NCI-H1436 (cell line): Measurements from ENCODE around the gene PYGO2.

Source experiments
- DNase-seq: peaks from one replicate; lab custom pipeline; 2025; lab: John Stamatoyannopoulos, UW

Gene PYGO2, protein sequence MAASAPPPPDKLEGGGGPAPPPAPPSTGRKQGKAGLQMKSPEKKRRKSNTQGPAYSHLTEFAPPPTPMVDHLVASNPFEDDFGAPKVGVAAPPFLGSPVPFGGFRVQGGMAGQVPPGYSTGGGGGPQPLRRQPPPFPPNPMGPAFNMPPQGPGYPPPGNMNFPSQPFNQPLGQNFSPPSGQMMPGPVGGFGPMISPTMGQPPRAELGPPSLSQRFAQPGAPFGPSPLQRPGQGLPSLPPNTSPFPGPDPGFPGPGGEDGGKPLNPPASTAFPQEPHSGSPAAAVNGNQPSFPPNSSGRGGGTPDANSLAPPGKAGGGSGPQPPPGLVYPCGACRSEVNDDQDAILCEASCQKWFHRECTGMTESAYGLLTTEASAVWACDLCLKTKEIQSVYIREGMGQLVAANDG

DNA sequence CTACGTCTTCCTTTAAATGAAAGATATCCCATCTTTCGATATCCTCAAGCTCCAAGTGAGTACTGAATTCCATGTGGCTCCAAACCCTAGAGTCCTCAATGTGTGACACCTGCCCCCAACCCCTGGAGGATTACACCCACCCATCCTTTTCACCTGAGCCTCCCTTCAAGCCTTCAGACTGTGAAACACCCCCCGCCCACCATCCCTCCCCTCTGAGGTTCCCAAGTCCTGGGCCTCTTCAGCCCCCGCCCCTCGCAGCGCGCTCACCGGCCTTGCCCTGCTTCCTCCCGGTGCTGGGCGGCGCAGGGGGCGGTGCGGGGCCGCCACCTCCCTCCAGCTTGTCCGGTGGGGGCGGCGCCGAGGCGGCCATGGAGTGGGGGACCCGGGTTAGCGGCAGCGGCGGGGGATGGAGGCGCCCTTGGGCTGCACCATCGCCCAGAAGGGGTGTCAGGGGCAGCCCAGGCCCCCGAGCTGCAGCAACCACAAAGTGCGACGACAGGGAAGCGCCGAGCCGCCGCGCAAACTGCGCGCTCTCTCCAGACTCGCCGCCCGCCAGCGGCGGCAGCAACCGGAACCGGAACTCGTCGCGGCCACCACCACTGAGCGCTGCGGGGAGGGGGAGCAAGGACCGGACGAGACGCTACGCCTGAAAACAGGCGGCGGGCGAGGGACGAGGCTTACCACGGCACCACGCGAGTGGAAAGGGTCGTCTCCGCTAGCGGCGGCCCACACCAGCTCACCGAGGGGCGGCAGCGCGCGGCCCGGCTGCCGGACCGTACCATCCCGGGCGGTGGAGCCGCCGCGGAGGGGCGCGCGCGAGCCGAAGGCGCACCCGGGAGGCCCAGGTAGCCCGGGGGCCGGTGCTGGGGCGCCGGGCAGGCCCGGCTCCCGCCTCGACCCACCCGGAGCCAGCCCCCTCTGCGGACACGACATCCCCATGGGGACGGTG is at the start of gene PYGO2:
Gene PYGO2, minus strand, starts transcription at position 576 of the 949 bp plus-strand sequence. Its CDS starts 206 bp downstream, at position 370.
- DNase-seq: peak; percentile 63

DNA sequence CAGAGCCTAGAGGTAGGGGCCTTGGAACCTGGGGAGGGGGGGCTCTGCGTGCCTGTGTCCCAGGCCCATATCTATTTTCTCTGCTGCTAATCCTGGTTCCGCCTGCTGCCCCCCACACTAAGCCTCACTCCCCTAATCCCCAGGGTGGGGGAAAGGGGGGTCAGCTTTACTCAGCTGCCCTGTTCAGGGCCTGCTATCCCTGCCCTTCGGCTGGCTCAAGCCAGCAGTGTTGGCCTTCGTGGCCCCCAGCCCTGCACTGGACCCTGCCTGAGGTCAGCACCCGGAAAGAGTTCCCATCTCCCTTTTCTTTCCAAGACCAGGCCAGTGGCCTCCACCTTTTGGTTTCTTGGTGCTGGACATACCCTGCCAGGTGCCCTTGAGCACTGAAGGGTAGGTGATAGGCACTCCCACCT is 49.4 kb upstream of the PYGO2 start:
- no peak for DNase-seq

DNA sequence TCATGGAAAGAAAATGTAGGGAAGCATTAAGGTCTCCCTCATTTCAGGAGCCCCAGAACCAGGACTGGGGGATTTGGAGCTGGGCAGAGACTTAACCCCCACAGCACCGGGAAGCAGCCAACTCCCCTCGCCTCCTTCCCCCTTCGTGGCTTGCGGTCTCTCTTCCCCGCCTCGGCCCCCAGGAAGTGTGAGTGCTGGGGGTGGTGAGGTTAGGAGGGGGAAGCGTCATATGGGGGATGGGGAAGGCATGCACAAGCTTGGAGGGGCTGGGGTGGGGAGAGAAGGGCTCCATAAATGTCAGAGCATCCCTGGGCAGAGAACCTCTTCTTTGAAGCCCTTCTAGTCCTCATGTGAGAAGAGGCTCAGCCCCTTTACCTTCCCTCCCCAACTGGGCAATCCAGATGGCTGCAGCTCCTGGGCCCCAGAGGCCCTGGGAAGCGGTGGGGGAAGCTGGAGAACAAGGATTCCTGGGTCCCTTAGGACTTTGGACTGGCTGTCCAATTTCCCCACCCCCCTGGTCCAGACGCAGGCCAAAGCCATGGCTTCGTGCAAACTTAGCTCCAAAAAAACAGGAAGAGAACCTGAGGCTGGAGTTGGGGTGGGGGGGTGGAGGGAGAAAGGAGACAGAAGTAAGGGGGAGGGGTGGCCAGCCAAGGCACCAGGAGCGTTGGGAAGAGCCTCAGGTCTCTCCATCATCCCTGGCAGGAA is 48.8 kb upstream of the PYGO2 start:
- no peak for DNase-seq

DNA sequence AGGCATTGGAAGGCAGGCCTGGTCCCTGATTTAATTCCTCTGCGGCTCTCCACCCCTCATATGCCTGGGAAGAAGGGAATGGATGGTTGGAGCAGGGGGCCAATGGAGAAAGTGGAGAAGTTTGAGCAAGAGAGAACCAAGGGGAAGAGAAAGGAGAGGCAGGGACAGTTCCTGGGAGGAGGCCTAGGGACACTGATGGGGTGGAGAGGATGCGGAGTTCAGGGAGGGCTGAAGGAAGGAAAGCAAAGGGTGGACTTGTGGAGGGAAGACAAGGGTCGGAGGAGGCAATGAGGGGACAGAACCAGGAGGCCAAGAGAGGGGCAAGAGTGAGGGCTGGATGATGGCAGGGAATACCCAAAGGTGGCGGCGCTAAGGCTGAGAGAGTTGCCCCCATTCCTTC is 48.2 kb upstream of the PYGO2 start:
- DNase-seq: no peak

DNA sequence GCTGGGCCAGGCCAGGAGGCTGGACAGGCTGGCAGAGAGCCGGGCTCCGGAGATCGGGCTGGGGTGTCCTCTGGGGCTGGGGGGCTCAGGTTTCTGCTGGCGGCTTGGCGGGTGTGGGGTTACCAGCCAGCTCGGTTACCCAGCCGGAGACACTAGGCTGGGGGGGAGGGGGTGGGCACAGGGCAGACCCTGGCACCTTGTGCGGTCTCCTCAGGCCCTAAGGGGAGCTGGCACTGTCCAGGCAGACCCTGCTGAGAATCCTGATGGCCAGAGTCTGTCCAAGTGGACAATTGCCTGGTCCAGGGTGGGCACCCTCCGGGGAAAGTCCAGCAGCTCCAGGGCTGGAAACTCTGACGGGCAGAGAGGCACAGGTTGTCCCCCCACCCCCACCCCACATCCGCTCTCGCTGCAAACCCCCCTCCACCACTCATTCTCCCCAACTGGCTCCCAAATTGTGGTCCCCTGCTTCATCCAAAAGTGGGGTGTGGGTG is 47.7 kb upstream of the PYGO2 start:
- no peak for DNase-seq

DNA sequence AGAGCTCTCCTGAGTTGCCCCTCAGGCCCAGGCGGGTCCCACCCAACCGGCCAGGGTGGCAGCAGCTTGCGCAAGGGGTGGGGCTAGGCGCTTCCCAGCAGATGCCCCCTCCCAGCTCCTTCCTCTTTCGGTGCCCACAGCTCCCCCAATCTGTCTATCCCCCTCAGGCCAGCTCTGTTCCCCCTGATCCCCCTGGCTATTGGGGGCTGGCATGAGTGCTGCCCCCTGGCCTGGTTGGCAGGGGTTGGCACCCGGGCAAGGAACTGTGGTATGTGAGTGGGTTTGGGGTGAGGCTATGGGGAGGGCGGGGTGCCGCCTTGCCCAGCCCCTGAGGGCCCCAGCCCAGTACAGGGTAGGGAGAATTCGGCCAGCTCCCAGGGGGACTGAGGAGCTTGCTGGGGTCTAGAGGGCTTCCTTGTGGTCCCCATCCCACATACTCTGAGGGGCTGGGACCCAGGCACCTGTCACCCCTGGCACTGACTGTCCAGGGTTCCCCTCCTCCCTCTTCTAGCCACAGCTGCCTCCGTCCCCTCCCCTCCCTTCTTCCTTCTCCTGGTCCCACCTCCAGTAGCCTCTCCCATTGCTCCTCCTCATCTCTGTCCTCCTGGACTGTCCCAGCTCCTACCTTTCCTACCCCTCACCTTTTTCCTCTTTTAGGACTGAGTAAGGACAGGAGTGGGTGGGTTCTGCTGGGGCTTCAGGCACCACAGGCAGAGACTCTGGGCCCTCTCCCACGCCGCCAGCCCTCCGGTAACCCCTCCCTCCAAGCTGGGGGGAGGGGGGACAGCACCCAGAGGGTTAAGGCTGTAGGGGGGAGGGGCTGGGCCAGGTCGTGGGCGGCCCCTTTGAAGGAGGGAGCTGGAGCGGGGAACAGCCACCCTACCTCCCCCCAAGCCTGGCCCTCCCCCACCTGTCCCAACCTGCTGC is 46.7 kb upstream of the PYGO2 start:
- DNase-seq: no peak

DNA sequence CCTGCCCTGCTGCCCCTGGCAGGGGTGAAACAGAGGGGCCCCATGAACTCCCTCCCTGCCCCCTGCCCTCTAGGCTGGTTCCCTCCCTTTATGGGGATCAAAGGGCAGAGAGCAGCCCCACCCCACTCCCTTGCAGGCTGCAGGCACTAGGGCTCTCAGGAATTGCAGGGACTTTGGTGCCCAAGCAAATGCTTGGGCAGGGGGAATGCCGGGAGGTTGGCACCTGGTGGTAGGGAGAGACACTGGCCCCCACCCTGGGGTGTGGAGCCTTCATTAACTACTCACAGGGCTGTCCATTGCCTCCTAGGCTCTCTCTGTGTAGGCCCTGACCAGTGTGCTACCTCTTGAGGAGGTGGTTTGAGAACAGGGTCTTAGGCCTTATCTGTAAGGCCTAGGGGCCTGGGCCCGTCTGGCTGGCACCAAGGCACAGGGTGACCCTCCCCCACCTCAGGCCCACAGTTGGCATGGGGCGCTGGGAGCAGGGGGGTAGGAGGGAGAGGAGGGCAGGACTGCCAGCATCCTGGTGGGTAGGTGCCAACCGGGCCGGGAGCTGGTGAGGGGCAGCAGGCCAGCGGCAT is 45.8 kb upstream of the PYGO2 start:
- no peak for DNase-seq

DNA sequence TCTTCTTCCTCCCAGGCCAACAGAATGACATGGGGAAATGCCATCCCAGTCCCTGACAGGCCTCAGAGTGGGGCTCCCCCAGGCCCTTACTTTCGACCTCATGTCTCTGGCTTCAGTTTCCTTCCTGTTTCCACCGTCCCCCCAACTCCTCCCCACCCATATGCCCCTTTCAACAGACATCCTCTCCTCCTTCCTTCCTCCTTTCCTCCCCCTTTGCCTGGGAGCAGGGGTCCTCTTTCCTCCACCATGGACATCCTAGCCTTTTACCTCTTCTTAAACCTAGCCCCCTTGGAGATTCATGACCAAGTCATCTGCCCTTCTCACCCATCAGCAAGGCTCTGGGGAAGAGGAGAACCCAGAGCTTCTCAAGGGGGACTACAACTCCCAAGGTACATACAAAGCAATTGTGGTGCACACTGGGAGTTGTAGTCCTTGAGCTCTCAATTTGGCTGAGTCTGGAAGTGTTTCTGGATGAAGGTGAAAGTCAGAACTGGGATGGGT is 45.1 kb upstream of the PYGO2 start:
- DNase-seq: no peak

DNA sequence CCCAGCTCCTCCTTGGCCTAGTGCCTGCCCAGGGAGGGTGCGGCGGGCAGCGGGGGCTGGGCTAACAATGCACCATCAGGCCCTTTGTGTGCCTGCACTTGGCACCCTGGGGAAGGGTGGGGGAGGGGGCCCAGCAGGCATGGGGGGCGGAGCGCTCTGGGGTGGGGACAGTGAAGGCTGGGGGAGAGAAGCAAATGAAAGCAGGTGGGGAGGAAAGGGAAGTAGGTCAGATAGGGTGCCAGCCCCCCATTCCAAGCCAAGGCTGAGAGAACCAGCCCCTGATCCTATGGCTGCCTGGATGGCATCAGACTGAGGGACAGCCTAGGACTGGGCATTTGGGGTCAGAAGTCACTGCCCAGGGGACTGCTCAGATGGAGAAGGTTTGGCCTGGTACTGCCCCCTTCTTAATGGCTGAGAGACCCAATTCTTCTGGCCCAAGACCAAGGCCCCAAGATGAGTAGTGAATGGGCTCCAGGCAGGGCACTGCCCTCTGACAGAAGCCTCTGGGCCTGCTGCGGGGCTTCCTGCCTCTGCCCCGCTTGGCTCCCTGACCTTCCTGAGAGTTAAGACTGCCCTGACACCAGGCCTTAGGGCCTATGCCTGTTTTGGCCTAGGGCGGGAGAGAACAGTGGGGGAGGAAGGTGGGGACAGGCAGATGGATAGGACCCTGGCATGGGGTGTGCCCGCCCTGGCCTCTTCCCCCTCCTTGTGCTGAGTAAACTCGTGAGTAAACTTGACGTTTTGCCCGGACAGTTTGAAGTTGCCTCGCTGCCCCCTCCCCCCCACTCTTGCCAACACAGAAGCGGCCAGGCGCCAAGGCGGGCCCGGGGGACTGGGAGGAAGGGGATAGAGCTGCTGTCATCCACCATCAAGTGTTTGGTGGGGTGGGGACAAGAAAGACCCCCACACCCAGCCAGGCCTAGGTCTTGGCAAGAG is 43.8 kb upstream of the PYGO2 start:
- DNase-seq: no peak

DNA sequence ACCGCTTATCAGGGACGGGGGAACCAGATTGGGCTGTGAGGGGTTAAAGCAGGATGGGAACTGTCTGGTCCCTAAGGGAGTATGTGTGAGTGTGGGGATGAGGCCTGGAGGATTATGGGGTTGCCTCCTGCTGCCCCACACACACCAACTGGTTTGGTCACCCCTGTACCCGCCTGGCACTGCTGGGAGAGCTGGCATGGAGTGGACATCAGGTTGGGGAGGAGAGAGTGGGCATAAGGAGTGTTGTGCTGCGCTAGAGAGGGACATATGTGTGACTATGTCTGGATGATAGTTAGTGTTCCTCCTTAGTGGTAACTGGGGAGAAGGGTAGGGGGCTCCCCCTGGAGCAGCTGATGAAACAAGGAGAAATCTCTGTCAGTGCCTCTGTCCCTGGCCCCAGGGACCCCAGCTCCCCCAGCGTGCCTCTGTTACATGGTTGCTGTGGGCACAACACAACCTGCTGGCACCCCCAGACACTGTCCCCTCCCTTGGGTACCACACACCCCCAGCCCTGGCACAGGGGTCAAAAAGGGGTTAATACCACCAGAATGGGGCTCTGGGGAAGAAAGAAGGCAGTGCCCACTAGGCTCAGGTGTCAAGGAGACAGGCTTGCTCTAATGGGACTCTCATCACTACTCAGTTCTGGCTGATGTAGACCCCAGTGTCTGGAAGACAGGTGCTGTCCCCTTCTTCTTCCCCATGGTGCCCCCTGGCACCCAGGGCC is 42.9 kb upstream of the PYGO2 start:
- DNase-seq: no peak

DNA sequence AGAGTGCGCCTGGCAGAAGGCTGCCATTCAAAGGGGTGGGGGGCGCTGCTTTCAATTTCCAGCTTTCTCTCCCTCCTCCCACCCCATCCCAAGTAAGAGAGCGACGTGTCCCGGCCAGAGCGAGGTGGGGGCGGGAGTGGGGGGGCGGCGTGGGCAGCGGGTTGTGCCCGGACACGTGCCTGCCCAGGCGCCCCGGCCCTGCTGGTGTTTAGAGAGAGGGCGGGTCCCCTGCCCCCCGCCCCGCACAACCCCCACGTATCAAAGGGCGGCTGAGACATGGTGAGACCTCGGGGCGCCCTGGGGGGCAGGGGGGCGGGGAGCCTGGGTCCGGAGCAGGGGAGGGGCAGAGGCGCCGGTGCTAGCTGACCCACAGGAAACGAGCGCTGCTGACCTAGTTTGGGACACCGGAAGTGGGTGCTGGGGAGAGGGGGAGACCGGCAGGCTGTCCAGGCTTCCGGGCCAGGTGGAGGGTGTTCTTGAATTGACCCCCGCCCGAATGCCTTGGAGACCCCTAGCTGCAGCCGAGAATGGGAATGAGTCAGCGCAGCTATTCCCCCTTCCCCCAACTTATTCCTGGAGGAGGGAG is 42.3 kb upstream of the PYGO2 start:
- DNase-seq: no peak

DNA sequence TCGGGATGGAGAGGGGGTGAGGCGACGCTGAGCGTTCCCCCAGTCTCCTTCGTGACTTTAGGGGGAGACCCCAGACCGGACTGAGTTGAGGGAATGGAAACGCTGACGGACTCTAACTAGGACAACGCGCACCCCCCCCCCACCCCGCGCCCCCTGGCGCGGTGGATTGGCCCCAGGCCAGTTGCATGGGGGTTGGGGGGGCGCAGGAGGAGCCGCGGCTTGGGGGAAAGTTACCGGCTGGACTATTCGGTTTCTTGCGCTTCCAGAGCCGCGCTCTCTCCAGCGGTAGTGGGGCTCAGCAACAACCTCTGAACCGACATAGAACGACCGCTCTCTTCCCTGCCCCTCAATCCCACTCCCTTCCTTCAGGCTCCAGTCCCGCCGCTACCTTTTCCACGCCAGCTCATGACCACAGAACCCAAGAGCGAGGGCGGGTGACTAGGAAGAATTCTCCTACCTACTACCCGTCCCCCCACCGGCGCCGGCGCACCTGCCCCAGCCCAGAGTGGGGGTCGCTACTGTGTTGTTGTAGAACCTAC is 41.7 kb upstream of the PYGO2 start:
- no peak for DNase-seq

DNA sequence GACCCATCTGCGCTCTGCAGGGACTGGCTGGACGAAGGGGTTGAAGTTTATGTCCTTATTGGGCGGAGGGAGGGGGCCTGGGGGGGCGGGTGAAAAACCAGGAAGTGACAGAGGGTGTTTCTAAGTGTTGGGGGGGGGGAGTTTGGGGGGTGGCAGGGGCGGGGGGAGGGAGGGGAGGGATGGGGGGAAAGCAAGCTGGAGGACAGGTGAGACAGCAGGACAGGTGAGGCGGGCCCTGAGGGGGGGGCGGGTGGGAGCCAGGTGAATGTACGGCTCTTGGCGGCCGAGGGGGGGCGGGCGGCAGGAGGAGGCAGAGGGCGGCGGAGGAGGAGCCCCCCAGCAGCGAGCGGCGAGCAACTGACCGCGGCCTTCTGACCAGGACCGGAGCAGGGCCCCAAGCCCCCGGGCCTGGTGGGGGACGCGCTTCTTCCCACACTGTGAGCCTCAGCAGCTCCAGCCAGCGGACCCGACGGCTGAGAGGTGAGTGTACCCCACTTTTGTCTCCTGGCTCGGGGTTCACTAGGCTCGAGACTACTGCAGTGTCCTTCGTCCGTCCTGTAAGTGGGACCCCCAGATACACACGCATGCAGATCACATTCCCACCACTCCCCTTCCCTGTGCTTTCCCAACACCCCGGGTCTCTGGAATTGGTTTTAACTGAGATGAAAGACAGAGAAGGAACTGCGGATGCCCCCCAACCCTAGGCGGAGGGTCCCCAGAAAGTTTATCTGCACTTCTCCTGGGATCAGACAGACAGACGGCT is 41.1 kb upstream of the PYGO2 start, which contains the start of gene ZBTB7B:
Gene ZBTB7B, plus strand, starts transcription at position 339 of the 763 bp plus-strand sequence. CDS start 11,859 bp downstream, outside the sequence.
- DNase-seq: no peak

DNA sequence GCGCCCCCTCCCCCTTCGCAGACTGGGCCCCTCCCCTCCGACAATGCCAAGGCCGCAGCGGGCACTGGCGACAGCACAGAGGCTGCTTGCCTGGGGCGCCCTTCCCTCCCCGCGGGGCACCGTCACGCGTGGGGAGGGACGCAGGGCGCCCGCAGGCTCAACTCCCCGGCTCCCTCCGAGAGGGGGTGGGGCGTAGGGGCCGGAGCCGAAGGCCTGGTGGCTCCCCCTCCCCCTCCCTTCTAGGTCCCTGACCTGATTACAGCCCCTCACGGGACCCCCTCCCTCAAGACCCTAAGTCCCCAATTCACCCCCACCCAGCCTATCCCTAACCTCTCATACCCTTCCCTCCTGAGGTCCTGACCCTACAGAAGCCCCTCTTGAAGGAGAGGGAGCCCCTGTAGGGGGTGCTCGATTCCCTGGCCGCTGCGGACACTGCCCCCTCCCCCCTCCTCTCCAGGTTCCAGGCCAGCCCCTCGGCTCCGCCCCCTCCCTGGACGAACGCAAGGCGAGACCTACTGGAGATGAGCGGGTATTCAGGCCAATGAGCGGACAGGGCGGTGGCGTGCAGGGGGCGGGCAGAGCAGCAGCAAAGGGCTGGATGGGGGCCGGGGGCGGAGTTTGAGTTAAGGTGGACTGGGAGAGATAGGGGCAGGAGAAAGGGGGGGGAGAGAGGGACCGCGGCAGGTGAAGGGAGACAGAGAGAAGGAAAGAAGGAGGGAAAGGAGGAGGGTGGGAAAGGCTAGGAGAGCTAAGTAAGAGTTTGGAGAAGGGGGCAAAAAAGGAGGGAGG is 40.3 kb upstream of the PYGO2 start:
- DNase-seq: peak; percentile 96

DNA sequence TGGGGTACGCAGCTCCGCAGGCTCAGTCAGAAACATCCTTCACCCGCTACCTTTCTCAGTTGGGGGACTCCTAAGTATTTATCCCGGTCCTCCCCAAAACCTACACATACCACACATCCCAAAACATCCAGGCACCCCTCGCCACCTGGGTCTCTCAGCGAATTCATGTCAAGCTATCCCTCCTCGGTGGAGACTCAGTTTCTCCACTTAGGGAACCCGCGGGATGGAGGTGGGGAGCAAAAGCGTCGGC is 39.8 kb upstream of the PYGO2 start:
- no peak for DNase-seq

DNA sequence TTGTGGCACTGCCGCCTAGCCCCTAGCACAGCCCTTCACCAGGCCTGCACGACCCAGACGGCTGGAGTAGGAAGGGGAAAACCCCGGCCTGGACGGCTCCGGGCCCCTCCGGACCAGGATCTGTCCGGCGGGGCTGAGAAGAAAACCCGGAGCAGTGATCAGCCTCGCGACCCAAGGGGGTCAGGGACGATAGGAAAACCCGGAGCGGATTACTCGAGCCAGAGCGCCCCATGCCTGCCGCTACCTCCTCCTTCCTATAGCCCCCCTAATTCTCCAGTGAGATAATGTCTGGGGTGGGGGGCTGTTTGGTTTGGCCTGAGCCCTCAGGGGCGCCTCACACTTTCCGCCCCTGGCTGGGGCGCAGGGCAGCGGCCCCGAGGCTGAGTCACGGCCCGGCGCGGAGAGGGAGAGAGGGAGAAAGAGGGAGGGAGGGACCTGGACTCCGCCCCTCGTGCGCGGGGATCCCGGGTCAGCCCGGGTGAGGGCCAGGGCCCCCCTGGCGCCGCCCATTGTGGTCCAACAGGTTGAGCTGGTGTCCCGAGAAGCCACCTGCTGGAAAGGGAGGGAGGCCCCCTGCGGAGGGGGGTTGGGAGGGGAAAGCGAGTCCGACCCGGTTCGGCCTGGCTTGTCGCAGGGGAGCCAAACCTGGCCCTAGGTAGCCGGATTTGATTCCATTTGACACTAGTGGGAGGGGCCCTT is 39.3 kb upstream of the PYGO2 start:
- DNase-seq: peak; percentile 63
